Measurements from ENCODE around the gene PPP1R1C.
"Not testable (repeated sequence)": the region's sequence is repeated elsewhere in the genome, so short reads cannot be mapped to it uniquely, and the experiment has no call there.

The PPP1R1C gene

GRCh38 chr2:181998891-181999654 lies 13.4 kb downstream of the PPP1R1C start:
- no peak for DNase-seq
- in situ Hi-C loops (cut with HindIII; ENCODE audit: low pct_ligation_motif_present, low pct_unique_long_range_greater_than_20kb, low sequenced_read_pairs): no loop called here

- in situ Hi-C loops (cut with HindIII; ENCODE audit: low pct_ligation_motif_present, low pct_unique_long_range_greater_than_20kb, low sequenced_read_pairs): no loop called here
- DNase-seq: no peak
Observed at GRCh38 chr2:181999911-182000310, 14.3 kb downstream of the PPP1R1C start.

GRCh38 chr2:182004945-182005520 lies 19.4 kb downstream of the PPP1R1C start:
- in situ Hi-C loops (cut with HindIII; ENCODE audit: low pct_ligation_motif_present, low pct_unique_long_range_greater_than_20kb, low sequenced_read_pairs): no loop called here
- no peak for DNase-seq

DNA sequence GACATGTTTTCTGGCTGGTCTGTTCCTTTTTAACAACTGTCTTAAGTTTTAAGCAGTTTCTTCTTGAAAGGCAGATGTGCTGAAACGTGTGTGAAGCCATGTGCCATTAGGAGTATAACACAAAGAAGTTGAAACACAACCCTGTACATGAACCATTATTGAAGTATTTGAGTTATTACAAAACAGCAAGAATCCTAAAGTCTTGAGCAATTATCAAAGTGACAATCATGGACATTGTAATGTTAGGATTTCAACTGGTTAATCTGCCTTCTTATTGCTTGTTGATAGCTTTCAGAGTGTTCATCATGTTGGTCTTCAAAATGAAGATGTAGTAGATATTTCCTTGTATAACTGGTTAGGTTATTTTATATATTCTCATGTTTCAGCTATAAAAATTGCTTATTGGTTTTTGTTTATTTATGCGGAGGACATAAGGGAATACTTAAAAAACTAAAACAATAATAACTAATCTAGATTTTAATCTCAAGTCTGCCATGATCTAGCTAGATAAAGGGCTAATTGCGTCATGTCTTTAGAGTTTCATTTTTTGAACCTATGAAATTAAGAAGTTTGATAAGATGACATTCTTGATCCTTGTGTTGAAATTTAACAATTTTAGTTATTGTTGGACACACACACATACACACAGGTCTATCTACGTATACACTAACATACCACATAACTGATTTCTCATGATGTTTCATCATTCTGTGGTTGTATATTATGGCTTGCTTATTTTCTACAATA lies 21.1 kb downstream of the PPP1R1C start:
- in situ Hi-C loops (cut with HindIII; ENCODE audit: low pct_ligation_motif_present, low pct_unique_long_range_greater_than_20kb, low sequenced_read_pairs): no loop called here
- no peak for DNase-seq

DNA sequence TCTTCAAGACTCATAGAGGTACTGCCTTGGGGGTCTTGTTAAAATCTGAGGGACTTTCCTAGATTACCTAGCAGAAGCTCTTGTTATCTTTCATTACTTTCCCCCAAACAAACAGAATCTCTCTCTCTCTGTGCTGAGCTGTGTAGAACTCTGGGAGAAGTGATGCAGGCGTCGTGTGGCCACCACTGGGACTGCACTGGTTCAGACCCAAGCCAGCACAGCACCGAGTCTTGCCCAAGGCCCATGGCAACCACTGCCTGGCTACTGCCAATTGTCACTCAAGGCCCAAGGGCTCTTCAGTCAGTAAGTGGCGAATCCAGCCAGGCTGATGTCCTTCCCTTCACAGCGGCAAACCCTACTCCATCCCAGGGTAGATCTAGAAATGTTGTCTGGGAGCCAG lies 28.6 kb downstream of the PPP1R1C start:
- in situ Hi-C loops (cut with HindIII; ENCODE audit: low pct_ligation_motif_present, low pct_unique_long_range_greater_than_20kb, low sequenced_read_pairs): no loop called here
- DNase-seq: no peak

GRCh38 chr2:182015334-182016109 lies 29.9 kb downstream of the PPP1R1C start:
- in situ Hi-C loops (cut with HindIII; ENCODE audit: low pct_ligation_motif_present, low pct_unique_long_range_greater_than_20kb, low sequenced_read_pairs): no loop called here
- DNase-seq: peak; percentile 26

DNA sequence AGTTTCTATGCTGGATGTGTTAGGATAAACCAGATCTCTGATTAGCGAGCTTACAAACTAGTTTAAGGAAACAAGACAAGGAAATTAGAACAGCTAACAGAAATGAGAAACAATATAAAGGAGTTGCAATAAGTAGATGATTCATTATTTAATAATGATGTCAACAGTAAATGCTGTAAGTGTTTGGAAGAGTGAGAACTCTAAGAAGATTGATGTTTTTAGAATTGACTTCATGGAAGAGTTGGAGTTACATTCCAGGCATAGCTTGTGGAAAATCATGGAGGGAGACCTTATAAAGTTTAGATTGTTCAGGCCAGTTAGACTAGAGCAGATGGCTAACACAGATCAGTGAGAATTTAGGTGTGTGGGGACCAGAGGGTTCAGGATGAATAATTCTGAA lies 32.6 kb downstream of the PPP1R1C start:
- in situ Hi-C loops (cut with HindIII; ENCODE audit: low pct_ligation_motif_present, low pct_unique_long_range_greater_than_20kb, low sequenced_read_pairs): no loop called here
- no peak for DNase-seq

DNA sequence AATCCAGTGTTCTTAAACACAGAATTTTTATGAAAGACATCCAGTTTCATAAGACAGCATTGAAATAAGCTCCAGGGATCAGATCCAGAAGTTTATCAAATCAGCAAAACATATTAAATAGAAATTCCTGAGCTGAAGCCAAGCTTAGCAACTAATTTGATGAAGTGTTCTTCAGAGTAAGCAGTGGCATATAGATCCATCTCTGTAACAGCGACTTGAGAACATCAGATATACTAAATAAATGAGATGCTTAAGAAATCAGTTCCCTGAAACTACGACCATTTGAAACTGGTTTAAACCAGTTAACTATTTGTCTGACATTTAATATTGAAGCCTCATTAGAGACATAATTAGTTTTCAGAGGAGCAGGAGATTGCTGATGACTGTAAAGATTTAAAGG lies 34.1 kb downstream of the PPP1R1C start:
- DNase-seq: no peak
- in situ Hi-C loops (cut with HindIII; ENCODE audit: low pct_ligation_motif_present, low pct_unique_long_range_greater_than_20kb, low sequenced_read_pairs): no loop called here

DNA sequence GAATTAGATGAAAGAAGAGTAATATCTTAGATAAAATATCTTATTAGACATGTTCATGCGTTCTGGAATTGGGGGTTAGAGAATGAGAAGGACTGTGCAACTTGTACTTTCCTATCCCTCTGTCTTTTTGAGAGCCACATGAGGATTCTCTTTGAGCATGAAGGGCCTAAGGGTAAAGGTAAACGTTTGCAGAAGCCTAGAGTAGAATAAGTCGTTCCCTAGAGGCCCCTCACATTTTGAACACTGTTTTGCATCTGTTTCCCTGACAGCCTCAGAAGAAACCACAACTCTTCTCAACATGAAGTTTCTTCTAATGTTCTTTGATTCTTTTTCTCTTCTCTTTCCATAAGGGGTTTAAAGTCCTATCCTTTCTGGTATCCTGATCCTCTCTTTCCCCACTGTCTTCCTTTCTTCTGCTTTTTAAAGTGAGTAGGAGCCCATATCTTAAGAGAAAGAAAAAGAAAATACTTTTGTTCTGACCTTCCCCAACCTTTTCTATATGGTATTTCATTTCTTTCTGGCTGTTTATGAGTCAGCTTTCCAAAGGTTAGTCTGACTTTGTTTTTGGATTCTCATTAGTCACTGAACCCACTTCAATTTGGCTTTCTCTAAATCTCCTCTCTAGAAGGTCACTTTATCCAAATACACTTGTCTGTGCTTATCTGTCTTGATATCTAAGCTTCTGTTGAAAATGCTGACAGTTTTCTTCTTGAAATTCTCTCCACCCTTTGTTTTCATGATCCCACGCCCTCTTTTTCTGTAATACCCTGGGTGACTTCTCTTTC lies 34.8 kb downstream of the PPP1R1C start:
- no peak for DNase-seq

DNA sequence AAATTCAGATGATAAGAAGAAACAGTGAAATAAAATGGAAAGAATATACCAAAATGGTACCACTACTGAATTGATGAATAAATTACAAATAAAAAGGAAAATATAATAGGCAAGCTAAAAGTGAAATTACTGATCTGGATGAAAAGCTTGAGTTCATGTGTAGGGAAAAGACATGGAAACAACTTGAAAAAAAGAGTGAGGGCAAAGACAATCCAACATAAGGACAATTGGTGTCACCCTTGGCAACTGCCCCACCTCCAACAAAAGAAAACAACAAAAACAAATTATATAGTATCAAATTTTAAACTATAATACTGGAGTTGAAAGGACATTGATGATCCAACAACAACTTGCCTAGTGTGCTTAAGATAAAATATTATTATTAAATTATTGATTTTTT lies 37.6 kb downstream of the PPP1R1C start:
- no peak for DNase-seq
- in situ Hi-C loops (cut with HindIII; ENCODE audit: low pct_ligation_motif_present, low pct_unique_long_range_greater_than_20kb, low sequenced_read_pairs): no loop called here

More for the DNA sequence above, 34.8 kb downstream of the PPP1R1C start:
- in situ Hi-C loops (cut with HindIII; ENCODE audit: low pct_ligation_motif_present, low pct_unique_long_range_greater_than_20kb, low sequenced_read_pairs): no loop called here

- DNase-seq; in situ Hi-C loops (cut with HindIII; ENCODE audit: low pct_ligation_motif_present, low pct_unique_long_range_greater_than_20kb, low sequenced_read_pairs): not testable (repeated sequence)
Observed at GRCh38 chr2:182030875-182031274, 45.2 kb downstream of the PPP1R1C start.

DNA sequence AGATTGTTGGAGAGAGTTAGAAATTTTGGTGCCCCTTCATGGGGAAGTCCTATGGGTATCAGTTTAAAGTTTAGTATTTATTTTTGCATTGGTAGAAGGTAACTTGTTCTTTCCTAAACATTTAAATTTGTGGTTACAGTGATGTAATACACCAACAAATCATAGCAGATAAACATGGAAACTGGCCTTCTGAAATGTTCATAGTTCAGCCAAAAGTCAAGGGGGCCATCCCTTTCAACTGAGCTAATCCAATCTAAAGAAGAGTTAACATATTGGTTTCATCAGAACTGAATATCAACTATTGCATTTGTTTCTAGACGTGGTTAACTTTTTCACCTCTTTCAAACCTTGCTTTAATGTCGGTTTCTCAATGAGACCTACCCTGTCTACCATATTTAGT lies 46.3 kb downstream of the PPP1R1C start:
- no peak for DNase-seq
- in situ Hi-C loops (cut with HindIII; ENCODE audit: low pct_ligation_motif_present, low pct_unique_long_range_greater_than_20kb, low sequenced_read_pairs): no loop called here

- in situ Hi-C loops (cut with HindIII; ENCODE audit: low pct_ligation_motif_present, low pct_unique_long_range_greater_than_20kb, low sequenced_read_pairs): no loop called here
- no peak for DNase-seq
Observed at GRCh38 chr2:182033449-182033848, 47.8 kb downstream of the PPP1R1C start.

DNA sequence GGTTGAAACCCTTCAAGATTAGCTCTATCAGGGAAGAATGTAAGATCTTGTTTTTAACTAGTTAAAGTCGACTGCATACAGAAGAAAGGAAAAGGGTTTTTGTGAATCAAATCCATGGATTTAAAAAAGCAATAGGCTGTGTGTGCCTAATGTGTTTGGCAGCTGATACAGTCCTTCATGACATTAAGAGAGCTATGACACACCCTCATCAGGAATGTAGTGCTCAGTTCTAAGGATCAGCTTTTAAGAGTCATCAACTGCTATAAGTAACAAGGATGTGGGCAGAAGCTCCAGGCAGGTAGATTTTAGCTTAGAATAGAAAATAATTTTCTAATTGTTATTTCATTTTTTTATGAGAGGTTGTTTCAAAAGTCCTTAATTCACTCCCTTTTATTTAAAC lies 52.9 kb downstream of the PPP1R1C start:
- in situ Hi-C loops (cut with HindIII; ENCODE audit: low pct_ligation_motif_present, low pct_unique_long_range_greater_than_20kb, low sequenced_read_pairs): no loop called here
- DNase-seq: peak; percentile 59

DNA sequence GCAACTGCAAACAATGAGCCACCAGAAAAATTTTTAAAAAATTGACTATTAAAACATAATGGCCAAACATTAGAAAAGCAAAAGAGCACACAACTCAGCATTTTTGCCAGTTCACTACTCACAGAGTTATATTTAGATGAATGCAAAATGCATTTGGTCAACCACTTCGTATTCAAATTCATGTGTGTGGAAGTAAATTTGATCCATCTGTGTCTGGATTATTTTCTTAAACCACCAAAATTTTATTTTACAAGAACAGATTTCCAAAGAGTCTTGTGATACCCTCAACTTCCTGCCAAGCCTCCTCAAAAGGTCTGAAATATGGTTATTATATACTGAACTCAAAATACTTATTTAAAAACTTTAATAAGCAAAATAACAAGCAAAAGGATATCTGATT lies 57.4 kb downstream of the PPP1R1C start:
- DNase-seq: no peak
- in situ Hi-C loops (cut with HindIII; ENCODE audit: low pct_ligation_motif_present, low pct_unique_long_range_greater_than_20kb, low sequenced_read_pairs): no loop called here

- in situ Hi-C loops (cut with HindIII; ENCODE audit: low pct_ligation_motif_present, low pct_unique_long_range_greater_than_20kb, low sequenced_read_pairs): no loop called here
- no peak for DNase-seq
Observed at GRCh38 chr2:182043861-182044260, 58.2 kb downstream of the PPP1R1C start.

DNA sequence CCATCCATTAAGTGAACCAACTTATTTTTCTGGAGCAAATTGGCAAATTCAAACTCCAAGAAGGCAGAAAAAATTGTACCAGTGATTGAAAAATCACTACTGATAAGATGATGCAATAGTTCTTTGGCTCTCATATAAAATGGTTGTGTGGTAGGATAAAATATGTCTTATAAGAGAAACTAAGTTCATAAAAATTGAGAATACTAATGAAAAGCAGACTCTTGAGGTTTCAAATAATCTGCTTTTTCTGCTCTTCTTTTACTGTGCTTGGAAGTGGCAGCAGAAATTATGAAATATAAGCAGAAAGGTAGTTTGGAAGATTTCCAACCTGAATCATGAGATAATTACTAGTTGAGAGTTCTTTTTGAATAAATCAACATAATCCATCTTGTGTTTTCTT lies 61.9 kb downstream of the PPP1R1C start:
- no peak for DNase-seq
- in situ Hi-C loops (cut with HindIII; ENCODE audit: low pct_ligation_motif_present, low pct_unique_long_range_greater_than_20kb, low sequenced_read_pairs): no loop called here

GRCh38 chr2:182048088-182048487 lies 62.4 kb downstream of the PPP1R1C start:
- DNase-seq: no peak
- in situ Hi-C loops (cut with HindIII; ENCODE audit: low pct_ligation_motif_present, low pct_unique_long_range_greater_than_20kb, low sequenced_read_pairs): no loop called here
